NCI-H1436 treated with DMSO at 0.1 percent for 48 hours (cell line): ENCODE data around the gene TTLL10.
"Not testable (repeated sequence)": the region's sequence is repeated elsewhere in the genome, so short reads cannot be mapped to it uniquely, and the experiment has no call there.

Experiments used
- DNase-seq: peaks from one replicate; lab custom pipeline; 2025; lab: John Stamatoyannopoulos, UW

TTLL10 gene

GRCh38 chr1:1189111-1189510 lies 15.4 kb downstream of the TTLL10 start:
- DNase-seq, result no peak

GRCh38 chr1:1191734-1192133 lies 18.1 kb downstream of the TTLL10 start:
- no peak for DNase-seq

GRCh38 chr1:1194723-1195122 lies 21.0 kb downstream of the TTLL10 start:
- DNase-seq, result no peak

GRCh38 chr1:1195726-1196125 lies 22.0 kb downstream of the TTLL10 start:
- DNase-seq, result not testable (repeated sequence)

GRCh38 chr1:1196431-1197187 lies 22.9 kb downstream of the TTLL10 start:
- no peak for DNase-seq

GRCh38 chr1:1197188-1197500 lies 23.5 kb downstream of the TTLL10 start:
- no peak for DNase-seq

- DNase-seq, result no peak
Observed at GRCh38 chr1:1197551-1198422, 24.1 kb downstream of the TTLL10 start.

GRCh38 chr1:1198423-1199140 lies 24.9 kb downstream of the TTLL10 start:
- DNase-seq, result no peak

GRCh38 chr1:1199141-1199960 lies 25.7 kb downstream of the TTLL10 start:
- no peak for DNase-seq

- DNase-seq, result no peak
Observed at GRCh38 chr1:1199961-1200875, 26.5 kb downstream of the TTLL10 start.

- no peak for DNase-seq
Observed at GRCh38 chr1:1200876-1201810, 27.5 kb downstream of the TTLL10 start.

GRCh38 chr1:1202831-1203560 lies 29.3 kb downstream of the TTLL10 start:
- no peak for DNase-seq

- no peak for DNase-seq
Observed at GRCh38 chr1:1203561-1204424, 30.1 kb downstream of the TTLL10 start.

- DNase-seq, result no peak
Observed at GRCh38 chr1:1204425-1204920, 30.8 kb downstream of the TTLL10 start.

- DNase-seq, result no peak
Observed at GRCh38 chr1:1204998-1205768, 31.5 kb downstream of the TTLL10 start.

GRCh38 chr1:1205769-1206375 lies 32.2 kb downstream of the TTLL10 start:
- no peak for DNase-seq
